ENCODE measurements around the gene RNF26.

The RNF26 gene

DNA sequence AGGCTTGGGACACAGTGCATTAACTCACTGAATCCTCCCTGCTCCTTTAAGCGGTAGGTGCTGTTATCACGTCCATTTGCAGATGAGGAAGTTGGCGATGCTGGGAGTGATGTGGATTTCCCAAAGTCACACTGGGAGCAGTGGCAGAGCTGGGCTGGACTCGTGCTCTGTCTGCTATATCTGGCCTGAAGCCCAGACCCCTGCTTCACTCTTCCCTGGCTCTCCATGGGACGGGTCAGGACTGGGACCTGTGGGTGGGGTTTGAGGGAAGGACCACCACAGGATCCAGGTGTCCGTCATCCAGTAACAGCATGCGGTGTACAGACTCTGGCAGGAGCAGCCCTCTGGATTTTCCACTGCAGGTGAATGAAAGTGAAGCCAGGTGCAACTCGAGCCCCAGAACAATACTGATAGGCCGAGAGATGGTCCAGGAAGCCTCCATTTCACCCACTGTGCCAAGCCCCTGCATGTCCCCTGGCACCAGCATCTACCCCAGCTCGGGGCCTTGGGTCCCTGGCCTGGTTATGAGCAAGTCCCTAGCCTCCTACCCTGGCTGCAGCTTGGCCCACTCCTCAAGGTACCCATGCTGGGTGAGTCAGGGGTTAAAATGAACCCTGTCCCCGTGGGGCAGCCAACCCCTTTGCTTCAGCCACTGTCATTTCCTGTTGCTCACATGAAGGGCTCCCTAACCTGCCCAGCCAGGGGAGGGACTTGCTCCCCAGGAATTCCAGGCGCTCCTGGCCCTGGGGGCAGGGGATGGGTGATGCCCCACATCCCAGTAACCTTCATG, 43.0 kb downstream of the RNF26 start:
- H3K4me2 ChIP-seq (ENCODE audit: low read length): no peak overlapping the region
- no peak for TF ChIP-seq EZH2phosphoT487 (IDR thresholded peaks at IDR 0.05; ENCODE audit: low read depth)
- no peak for TF ChIP-seq CTCF (IDR thresholded peaks at IDR 0.05; ENCODE audit: low read depth, low read length)
- no peaks in the 10 kb centered on the region for H3K36me3 ChIP-seq (replicated peaks; ENCODE audit: low read depth, low read length)
- no peak overlapping the region for H3K9ac ChIP-seq (ENCODE audit: low read length)
- H3K79me2 ChIP-seq (ENCODE audit: low read length): no peaks in the 10 kb centered on the region
- H3K4me1 ChIP-seq (ENCODE audit: low read length): peaks cover 21% of the 10 kb centered on the region
- H4K20me1 ChIP-seq (ENCODE audit: insufficient read depth, low read length): no peaks in the 10 kb centered on the region
- H3K4me3 ChIP-seq (ENCODE audit: low read length): no peak overlapping the region
- H2AFZ ChIP-seq (ENCODE audit: low read depth, low read length): no peak overlapping the region
- 0 out of 2 replicates have a peak, but pooled peaks cover 6% of the 10 kb centered on the region for H3K27me3 ChIP-seq (ENCODE audit: low read depth, low read length)
- no peaks in the 10 kb centered on the region for H3K9me3 ChIP-seq (ENCODE audit: insufficient read depth, low read length)
- H3K27ac ChIP-seq (ENCODE audit: low read length): no peak overlapping the region

GRCh38 chr11:119377961-119378667, 43.8 kb downstream of the RNF26 start:
- Histone ChIP-seq H3K27me3 (ENCODE audit: low read depth, low read length) (0 out of 2 replicates have a peak, but pooled peaks cover 6% of the 10 kb centered on the region), H3K4me1 (ENCODE audit: low read length) (peaks cover 21% of the 10 kb centered on the region), H3K79me2 (ENCODE audit: low read length) (no peaks in the 10 kb centered on the region), H2AFZ (ENCODE audit: low read depth, low read length) (no peak overlapping the region), H3K27ac (ENCODE audit: low read length) (no peak overlapping the region), H3K36me3 (replicated peaks; ENCODE audit: low read depth, low read length) (no peaks in the 10 kb centered on the region), H3K4me3 (ENCODE audit: low read length) (no peak overlapping the region), H3K9me3 (ENCODE audit: insufficient read depth, low read length) (no peaks in the 10 kb centered on the region), H3K4me2 (ENCODE audit: low read length) (no peak overlapping the region), H4K20me1 (ENCODE audit: insufficient read depth, low read length) (no peaks in the 10 kb centered on the region), H3K9ac (ENCODE audit: low read length) (no peak overlapping the region)
- no peak for TF ChIP-seq CTCF (IDR thresholded peaks at IDR 0.05; ENCODE audit: low read depth, low read length)
- TF ChIP-seq EZH2phosphoT487 (IDR thresholded peaks at IDR 0.05; ENCODE audit: low read depth): no peak

GRCh38 chr11:119378851-119379465, 44.6 kb downstream of the RNF26 start:
- Histone ChIP-seq H3K36me3 (replicated peaks; ENCODE audit: low read depth, low read length) (no peaks in the 10 kb centered on the region), H3K9ac (ENCODE audit: low read length) (no peak overlapping the region), H4K20me1 (ENCODE audit: insufficient read depth, low read length) (no peaks in the 10 kb centered on the region), H3K4me3 (ENCODE audit: low read length) (no peak overlapping the region), H3K9me3 (ENCODE audit: insufficient read depth, low read length) (no peaks in the 10 kb centered on the region), H3K27me3 (ENCODE audit: low read depth, low read length) (0 out of 2 replicates have a peak, but pooled peaks cover 6% of the 10 kb centered on the region), H3K4me2 (ENCODE audit: low read length) (no peak overlapping the region), H3K4me1 (ENCODE audit: low read length) (peaks cover 20% of the 10 kb centered on the region), H3K79me2 (ENCODE audit: low read length) (no peaks in the 10 kb centered on the region), H2AFZ (ENCODE audit: low read depth, low read length) (no peak overlapping the region), H3K27ac (ENCODE audit: low read length) (no peak overlapping the region)
- TF ChIP-seq CTCF (IDR thresholded peaks at IDR 0.05; ENCODE audit: low read depth, low read length) (no peak), EZH2phosphoT487 (IDR thresholded peaks at IDR 0.05; ENCODE audit: low read depth) (no peak)
